HG03521 (cell line): Measurements from ENCODE around the gene DBF4B.
"Not testable (repeated sequence)": the region's sequence is repeated elsewhere in the genome, so short reads cannot be mapped to it uniquely, and the experiment has no call there.

Experiments
- ATAC-seq: cut with Tn5 transposase; IDR thresholded peaks from one replicate; pipeline ENCODE4 v1.9.1; 2021; ENCODE audit warnings: mild to moderate bottlenecking, moderate library complexity; ENCODE audit not compliant: unreplicated experiment

Gene DBF4B

DNA sequence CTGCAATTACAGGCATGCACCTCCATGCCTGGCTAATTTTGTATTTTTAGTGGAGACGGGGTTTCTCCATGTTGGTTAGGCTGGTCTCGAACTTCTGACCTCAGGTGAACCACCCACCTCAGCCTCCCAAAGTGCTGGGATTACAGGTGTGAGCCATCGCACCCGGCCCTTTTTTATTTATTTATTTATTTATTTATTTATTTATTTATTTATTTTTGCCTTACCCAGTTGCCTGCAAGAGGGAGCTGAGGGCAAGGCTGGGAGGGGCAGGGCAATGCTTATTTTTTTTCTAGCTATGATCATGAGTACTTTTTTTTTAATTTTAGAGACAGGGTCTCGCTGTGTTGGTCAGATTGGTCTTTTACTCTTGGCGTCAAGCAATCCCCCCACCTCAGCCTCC is 17.7 kb downstream of the DBF4B start:
- ATAC-seq: not testable (repeated sequence)

DNA sequence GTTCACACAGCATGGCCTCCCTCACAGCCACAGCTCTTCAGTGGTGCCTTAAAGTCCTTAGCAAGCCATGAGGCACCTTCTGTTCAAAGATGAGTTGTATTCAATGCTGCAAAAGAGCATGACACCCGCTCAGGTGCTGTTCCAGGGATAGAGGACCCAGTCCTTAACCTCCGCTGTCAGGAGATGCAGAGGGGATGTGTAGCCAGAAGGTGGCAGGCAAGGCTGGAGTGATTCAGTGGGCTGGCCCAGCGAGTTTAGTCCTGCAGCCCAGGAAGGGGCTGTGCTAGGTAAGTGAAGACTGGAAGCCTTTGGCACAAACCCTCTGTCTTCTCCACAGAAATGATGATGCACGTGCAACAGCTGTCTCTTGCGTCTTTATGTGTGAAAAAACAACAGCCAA is 25.3 kb downstream of the DBF4B start:
- no peak for ATAC-seq

DNA sequence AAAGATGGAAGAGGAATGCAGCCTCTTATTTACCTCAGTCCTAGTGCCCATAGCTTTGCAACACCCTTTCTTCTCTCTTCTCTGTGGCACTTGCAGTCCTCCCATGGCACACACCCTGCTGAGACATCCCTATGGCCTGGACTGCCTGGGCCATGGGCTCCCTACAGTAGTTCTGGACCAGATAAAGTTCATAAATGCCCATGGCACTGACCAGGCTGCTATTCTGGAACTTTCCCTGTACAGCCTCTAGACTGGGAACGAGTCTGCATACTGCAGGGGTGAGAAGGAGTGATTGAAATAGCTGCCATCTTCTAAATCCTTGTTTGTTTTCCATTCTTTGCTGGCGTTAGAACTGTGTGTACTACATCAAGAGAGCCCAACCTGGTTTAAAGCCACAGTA is 25.8 kb downstream of the DBF4B start:
- no peak for ATAC-seq

DNA sequence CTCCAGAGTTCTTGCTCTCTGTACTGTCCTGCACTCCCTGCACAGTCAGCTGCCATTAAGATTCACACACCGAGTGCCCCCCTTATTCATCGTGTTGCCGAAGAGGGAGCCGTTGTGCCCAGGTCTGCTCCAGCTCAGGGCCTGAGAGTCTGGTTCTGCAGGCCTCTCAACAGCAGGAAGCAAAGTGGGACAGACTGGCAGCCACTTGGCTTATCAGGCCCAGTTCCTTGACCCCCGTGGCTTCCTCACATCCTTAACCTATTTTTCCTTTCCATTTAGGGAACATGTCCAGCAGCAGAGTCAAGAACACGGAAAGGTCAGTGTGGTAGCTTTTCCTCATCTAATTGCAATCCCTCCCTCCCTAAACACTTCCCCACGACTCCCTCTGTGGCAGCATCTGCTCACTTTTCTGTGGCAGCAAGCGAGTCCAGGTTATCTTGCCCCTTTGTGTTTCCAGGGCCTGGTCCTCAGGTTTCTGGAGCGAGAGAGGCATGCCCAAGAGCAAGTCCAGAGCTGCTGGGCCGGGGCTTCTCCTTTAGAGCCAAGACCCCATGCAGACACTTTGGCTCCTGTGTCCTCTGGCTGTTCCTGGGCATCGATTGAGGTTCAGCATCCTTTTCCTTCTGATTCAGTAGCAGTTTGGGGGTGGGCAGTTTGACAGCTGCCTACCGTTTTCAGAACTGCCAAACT is 28.2 kb downstream of the DBF4B start:
- no peak for ATAC-seq

DNA sequence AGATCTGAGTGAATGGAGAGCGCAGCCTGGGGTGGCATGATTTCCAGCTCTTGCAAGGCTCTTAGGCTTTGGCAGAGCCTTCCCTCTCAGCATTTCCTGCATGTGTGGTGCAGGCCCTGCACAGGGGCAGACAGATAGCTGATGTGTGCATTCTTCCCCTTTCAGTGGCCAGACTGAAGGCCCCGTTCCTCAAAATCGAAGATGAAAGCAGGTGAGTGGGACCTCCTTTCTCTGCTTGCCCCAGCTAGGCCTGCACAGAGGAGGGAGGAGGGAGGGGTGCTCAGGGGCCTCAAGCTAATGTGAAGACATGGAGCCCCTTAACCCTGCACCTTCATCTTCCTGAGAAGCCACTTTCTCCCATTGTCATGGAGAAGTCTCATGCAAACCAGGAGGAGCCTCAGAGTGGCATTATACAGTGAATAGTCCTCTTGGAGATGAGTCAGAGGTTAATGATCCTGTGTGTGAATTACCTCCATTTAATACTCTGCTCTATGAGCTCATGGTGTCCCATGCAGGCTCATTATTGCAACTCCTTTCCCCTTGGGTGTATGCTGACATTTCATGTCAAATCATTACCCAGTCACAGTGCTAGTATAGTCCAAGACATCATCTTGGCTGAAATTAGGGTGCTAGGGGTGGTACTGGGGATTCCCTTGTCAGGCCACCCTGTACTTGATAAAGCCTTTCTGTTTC is 29.9 kb downstream of the DBF4B start:
- no peak for ATAC-seq

DNA sequence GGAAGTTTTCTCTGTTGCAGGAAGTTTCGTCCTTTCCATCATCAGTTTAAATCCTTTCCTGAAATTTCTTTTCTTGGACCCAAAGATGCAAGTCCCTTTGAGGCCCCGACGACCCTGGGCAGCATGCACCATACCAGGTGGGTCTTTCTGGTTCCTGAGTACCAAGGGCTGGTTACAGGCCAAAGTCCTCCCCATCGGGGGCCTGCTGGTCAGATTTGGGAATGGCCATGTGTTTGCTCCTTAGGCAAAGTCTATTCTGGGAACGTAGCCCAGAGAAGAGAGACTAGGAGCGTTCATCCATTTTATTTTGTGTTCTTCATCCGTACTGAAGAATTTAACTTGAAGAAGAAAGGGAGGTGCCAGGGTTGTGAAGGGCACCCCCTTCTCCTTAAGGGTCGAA is 32.9 kb downstream of the DBF4B start:
- ATAC-seq: no peak

DNA sequence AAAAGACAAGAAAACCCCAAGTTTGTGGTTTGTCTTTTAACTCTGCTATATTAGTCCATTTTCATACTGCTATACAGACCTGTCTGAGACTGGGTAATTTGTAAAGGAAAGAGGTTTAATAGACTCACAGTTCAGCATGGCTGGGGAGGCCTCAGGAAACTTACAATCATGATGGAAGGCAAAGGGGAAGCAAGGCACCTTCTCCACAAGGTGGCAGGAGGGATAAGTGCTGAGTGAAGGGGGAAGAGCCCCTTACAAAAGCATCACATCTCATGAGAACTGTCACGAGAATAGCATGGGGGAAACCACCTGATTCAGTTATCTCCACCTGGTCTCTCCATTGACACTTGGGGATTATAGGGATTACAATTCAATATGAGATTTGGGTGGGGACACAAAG is 36.8 kb downstream of the DBF4B start:
- ATAC-seq: no peak

DNA sequence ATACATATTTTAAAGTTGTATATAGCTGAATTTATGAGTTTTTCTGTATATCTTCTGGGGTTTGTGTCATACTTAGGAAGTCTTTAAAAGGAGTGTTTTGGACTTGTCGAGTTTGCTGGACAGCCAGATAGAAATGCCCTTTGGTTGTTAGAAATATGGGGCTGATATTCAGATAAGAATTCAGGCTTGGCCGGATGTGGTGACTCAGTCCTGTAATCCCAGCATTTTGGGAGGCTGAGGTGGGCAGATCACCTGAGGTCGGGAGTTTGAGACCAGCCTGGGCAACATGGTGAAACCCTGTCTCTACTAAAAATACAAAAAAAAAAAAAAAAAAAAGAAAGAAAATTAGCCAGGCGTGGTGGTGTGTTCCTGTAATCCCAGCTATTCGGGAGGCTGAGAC is 37.3 kb downstream of the DBF4B start:
- ATAC-seq: not testable (repeated sequence)

DNA sequence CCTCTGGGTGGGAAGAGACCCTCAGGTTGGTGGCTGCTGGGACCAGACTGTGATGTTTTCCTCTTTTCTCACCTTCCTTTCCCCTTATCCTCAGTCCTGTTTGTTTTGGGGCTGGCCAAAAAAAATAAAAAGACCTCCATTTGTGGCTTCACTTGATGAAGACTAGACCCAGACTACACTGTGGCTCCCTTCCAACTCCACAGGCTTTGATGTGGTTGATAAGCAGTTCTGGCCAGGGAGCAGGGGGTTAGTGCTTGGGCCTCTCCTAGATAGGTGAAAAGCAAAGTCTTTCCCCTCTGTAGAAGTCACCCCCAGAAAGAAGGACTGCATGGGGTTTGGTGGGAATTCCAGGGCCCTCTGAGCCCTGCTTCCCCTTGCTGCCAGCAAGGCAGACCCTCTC is 39.1 kb downstream of the DBF4B start:
- no peak for ATAC-seq

DNA sequence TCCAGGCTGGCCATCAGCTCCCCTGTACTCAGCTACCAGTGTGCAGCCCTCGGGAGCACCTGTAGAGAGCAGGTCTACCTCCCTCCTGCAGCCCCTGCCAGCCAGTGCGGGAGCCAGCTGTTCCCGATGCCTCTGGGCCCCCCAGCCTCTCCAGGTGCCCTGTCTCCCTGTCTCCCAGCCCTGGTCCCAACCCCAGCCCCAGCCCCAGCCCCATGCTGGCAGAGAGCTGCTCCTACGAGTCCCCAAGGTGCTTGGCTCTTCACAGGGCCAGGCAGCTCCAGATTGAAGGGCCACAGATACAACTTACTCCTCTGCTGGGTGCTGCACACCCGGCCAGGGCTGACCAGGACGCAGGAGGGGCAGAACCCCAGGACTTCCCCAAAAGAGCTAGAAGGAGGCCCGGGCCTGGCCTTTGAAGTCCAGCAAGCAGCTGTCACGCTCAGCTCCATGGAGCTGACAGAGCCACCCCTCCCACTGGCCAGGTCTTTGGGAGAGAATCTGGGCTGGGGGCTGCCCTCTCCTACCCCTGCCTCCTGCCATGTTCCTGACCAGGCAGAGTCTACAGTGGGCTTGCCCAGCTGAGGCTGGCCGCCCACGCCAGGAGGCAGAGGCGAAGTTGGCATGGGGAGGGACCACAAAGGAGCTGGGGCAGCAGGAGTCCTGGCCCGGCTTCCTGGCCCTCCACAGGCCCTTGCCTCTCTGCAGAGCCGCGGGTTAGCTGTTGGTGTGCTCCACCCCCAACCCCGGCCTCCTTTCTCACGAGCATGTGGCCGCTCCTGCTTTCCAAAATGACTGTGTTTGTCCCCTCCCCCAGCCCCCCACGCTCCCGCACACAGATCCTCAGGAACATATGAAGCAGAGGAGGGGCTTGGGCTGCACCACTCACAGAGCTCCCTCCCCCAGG is 40.9 kb downstream of the DBF4B start:
- ATAC-seq: no peak

DNA sequence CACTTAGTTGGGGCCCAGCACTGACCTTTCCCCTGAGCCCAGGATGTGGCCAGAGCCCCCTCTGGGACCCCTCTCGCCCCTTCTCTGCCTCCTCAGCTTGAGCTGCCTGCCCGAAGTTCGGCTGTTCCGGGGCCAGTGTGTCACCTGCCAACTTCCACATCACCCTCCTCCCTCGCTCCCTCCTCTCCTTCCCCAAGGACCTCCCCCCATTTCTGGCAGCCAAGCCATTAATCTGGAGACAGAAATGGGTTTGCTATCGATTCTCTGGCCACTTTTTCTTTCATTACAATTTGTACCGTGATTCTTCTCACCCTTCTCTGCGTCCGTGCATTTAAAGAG is 41.5 kb downstream of the DBF4B start:
- ATAC-seq: no peak

DNA sequence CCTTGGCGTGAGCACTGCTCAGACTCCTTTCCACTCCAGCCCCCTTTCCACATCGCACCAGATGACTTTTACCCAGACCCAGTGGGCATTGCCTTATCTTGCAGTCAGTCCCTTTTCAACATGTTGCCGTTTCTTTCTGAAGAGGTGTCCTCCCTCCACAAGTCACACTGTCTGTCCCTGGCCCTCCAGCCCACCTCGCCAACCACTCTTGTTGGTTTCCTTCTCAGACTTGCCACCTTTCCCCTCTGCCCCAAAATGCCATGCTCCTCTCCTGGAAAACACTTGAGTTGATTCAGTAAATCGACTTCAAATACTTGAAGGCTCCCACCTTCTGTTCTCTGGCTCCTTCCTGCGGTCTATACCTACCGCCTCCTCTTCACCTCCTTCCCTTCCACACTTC is 42.9 kb downstream of the DBF4B start:
- ATAC-seq: no peak

DNA sequence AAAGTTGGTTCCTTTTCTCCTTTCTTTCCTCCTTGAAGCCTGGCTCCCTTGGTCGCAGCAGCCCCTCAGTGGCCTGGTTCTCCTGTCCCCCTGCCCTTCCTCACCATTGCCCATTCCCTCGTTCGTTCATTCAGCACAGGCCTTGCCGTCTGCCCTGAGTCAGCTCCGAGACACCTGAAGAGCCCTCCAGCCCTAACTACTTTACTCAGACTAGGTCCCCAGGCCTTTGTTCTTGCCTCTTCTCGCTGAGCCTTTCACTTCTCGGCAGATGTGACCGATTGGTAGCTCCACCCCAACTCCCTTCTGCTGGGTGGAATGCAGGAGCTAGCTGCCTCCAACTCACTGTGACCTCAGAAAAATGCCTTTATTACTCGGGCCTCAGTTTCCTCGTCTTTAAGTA is 43.3 kb downstream of the DBF4B start:
- no peak for ATAC-seq

DNA sequence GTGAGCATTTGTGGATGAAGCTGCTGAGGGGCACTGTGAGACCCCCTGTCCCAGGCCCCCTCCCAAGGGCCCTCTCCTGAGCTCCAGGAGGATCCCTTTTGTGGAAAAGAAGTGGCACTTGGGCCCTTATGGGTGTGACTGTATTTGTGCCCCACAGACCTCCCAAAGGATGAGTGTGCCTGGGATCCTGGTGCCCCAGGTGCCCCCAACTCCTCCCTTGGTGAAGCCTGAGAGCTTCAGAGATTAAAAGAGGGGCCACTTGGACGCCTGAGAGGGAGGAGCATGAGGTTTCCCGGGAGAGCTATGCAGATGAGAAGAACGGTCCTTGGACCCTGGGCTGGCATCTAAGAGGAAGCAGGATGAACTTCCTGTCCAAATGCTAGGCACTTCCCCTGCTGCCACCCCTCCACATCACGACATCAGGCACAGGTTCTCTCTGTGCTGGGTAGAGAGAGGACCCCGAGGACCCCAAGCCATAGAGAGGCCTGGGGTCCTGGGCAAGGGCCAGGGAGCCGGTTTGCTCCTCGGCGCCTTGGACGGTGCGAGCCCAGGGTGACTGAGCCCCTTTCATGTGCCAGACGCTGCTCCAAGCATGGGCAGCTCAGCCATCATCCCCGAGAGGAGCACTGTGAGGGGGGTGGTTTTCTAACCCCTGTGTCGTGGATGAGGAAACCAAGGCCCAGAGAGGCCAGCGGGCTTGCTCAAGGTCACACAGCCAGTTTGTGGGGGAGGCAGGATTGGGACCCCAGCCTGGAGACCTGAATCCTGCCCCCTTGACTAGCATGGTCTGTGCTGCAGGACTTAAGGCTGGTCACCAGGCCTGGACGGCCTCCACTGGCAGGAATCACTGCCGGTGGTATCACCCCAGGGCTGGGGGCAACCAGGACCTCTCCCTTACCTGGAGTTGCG is 44.7 kb downstream of the DBF4B start:
- ATAC-seq: no peak

DNA sequence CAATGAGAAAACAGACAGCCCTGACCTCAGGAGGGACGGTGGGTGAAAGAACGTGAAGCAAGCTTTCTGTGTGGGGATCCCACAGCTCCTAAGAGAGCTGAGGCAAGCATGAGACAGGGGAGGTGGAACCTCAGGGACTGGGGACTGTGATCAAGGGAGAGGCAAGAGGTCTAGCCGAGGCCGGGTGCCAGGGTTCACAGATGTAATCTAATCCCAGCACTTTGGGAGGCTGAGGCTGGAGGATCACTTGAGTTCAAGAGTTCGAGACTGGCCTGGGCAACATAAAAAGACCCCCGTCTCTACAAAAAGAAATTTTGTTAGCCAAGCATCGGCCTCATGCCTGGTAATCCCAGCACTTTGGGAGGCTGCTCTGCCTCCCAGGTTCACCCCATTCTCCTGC is 45.8 kb downstream of the DBF4B start:
- ATAC-seq: no peak

DNA sequence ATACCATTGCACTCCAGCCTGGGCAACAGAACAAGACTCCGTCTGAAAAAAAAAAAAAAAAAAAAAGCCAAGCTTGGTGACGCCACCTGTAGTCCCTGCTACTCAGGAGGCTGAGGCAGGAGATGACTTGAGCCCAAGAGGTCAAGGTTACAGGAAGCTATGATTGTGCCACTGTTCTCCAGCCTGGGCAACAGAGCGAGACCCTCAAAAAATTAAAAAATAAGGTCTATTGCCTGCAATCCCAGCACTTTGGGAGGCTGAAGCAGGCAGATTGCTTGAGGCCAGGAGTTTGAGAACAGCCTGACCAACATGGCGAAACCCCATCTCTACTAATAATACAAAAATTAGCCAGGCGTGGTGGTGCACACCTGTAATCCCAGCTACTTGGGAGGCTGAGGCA is 46.7 kb downstream of the DBF4B start:
- not testable (repeated sequence) for ATAC-seq

DNA sequence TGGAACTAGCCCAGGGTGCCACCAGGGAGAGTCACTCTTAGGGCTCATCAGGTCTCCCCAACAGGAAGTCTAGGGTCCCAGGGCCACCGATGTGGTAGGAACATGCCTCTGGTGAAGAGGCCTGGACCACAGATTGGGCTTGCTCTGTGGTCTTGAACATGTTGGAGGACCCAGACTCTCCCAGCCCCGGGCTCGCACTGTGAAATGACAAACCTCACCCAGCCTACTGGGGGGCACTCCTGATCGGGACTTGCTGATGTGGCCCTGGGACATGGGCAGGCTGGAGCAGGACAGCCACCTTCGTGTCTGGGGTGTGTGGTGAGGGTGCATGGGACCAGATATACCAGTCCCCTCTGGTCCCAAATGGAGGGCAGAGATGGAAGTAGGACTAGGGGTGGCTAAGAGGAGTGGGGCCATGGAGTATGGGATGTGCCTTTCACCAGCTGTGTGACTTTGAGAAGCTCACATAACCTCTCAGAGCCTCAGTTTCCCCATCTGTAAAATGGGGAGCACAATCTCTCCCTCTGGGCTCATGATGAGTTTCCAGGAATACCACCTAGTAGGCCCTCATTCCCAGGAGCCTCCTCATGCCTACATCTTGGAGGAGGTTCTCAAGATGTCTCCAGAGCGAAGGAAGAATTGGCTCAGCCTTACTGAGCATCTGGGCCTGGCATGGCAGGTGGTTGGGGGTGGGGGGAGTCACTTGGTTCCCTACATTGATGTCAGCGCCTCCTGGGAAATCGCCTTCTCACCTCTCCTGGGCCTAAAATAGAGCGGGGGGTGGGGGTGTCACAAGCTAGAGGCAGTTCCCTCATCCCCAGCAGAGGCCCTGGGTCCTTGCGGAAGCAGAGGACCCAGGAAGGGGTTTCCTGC is 48.8 kb downstream of the DBF4B start:
- ATAC-seq: no peak

DNA sequence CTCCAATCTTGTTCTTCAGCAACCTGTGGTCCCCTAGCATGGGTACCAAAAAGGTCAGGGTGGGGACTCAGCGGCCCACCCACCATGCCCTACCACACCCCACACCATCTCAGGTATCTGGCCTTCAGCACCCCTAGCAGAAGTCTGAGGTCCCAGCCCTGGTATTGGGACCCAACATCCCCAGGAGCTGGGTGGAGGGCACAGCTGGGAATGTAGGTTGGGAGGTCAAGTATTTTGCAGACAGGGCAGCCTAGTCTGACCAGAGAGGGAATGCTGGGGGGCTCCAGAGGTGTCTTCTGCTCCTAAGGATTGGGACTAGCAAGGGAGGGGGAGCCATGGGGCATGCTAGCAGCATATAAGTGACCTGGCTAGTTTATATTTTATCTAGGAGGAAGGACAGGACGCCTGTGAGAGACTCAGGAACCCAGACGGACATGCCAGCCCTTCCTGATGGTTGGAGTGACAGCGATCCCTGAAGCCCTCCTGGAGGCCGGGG is 49.5 kb downstream of the DBF4B start:
- no peak for ATAC-seq

DNA sequence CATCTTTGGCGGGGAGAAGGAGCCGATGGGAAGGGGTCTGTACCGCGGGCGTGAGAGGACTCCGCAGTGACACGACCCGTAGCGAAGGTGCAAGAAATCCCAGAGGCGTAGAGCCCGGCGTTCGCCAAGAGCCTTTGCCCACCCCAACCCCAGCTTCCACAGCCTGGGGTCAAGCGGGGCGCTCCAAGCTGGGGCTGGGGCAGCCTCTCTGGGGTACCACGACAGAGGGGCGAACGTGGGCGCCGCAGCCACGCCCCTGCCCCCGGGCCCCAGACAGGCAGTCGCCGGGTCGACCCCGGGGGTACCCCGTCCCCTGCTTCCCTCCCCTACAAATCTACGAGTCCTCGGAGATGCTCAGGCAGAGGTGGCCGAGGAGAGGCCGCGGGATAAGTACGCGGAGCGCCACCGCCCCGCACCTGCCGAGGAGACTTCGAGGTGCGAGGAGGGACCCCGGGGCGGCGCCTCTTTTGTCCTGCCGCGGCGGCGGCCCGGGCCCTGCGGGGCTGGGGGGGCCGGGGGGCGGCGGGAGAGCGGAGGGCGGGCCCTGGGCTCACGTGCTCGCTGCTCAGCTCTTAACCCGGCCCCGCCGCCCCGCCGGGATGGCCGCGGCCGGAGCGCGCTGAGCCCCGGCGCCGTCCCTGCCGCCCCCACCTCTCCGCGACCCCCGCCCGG is 50.1 kb downstream of the DBF4B start, which contains the start of gene ADAM11:
Gene ADAM11 (plus strand): TSS at position 575 of the 672 bp plus-strand sequence. CDS start 212 bp downstream, outside the sequence.
- ATAC-seq: no peak
